NT2/D1 (cell line): ENCODE measurements around the gene CLCF1.

Experiments used
- YY1 ChIP-seq: IDR thresholded peaks from 2 replicates; pipeline ENCODE4 v1.6.1; 2011; ENCODE audit not compliant: insufficient read length, insufficient read depth
- ZNF274 ChIP-seq: IDR thresholded peaks from 2 replicates; pipeline ENCODE4 v1.6.1; 2011; ENCODE audit warnings: mild to moderate bottlenecking, low read depth, low read length

DNA sequence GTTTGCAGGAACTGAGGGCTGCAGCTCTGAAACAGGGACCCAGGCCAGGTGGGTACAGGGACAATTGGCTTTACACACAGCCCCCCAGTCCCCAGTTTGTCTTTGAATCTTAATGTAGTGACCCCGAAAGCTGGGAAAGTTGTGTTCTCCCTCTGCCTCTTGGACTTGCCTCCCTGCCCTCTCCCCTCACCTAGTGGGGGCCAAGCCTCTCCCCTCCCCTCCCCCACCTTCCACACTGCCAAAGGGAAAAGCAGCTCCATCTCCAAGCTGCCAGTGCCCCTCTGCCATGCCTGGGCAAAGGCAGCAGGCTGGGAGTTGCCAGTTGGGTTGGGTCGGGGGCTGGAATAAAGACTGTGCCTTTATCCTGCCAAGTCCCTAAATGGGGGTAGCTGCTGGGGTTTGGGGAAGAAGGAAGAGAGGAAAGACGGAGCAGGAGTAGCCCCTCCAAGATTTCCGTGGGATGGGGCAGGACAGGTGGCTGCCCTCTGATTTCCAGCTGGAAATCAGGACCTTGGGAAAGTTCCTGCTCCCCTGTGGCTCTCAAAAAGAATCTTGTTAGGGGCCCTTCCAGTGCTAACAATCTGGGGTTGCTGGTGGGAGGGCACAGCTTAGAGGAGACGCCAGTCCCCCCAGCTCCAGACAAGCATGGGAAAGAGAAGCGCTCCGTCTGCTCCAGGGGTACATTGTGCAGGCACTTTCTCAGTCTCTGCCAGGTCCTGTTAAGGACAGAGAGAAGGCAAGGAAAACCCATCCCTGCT lies 2.8 kb upstream of the CLCF1 start:
- TF ChIP-seq YY1 (no peak), ZNF274 (no peak)
